ENCODE measurements around the gene DCTN5.
A peak's percentile ranks its signal among the peaks of the same experiment; 100 is the strongest.
"Not testable (repeated sequence)": the region's sequence is repeated elsewhere in the genome, so short reads cannot be mapped to it uniquely, and the experiment has no call there.

DCTN5 gene

DNA sequence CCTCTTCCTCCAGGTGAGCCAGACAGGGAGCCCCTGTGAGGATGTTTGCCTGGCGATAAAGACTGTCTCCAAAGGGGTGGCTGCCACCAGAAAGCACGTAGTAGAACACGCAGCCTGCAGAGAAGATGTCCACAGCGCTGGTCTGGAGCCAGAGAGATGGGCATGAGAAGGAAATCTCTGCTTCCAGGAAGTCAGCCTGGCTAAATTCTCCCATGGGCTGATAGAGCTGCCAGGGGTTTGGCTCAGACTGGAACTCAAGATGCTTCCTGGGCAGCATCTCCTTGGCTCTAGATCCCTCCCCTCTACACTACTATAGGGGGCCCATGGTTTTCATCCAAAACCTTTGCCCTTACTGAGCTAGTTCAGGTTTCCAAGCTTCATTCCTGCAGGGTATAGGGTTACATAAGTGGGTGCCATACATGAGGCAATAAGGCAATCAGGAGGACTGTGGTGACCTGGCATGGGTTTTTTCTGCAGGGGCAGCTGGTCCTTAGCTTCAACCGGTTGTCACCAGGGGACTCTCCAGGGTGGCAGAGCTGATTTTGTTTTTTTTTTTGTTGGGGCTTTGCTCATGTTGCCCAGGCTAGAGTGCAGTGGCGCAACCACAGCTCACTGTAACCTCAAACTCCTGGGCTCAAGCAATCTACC, 51.0 kb downstream of the DCTN5 start:
- DNase-seq: no peak

DNA sequence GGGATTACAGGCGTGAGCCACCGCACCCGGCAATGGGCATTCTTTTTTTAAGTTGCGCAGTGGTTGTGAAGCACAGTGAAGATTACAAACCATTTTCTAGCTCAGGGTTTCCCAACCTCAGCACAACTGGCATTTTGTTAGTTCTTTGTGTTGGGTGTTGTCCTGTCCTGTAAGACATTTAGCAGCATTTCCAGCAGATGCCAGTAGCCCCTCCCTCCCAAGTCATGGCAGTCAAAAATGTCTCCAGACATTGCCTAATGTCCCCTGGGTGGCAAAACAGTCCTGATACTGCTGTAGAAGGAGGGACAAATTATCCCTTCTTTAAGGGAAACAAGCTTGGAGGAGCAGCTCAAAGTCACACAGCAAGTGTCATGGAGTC, 53.0 kb downstream of the DCTN5 start:
- no peak for DNase-seq

DNA sequence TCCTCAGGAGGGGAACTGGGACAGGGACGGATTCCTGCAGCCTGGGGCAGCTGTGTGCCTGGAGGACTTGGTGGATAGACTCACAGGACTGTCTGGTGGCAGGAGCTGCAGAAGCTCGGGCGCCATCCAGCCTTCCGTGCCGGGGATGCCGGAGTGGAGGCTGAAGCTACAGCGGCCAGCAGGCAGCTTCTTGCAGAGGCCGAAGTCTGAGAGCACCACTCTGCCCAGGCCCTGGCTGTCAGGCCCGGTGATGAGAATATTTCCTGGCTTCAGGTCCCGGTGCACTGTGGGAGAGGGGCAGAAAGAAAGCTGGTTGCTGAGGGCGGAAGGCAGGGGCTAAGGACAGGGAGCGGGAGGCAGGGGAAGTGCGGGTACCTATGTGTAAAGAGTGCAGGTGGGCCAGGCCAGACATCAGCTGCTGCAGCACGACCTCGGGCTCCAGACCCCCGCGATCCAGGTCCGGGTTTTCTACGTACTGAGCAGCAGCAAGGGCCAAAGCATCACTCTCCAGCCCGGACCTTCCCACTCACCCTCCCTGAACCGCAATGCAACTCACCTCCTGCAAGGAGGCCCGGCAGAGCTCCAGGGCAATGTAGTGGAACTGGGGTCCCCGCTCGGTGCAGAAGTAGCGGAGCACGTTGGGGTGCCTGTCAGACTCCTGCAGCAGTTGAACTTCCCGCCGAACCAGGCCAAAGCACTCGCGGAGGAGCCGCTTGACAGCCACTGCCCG, 53.5 kb downstream of the DCTN5 start:
- peak in 1 of 58 donors; percentile 3 for DNase-seq

DNA sequence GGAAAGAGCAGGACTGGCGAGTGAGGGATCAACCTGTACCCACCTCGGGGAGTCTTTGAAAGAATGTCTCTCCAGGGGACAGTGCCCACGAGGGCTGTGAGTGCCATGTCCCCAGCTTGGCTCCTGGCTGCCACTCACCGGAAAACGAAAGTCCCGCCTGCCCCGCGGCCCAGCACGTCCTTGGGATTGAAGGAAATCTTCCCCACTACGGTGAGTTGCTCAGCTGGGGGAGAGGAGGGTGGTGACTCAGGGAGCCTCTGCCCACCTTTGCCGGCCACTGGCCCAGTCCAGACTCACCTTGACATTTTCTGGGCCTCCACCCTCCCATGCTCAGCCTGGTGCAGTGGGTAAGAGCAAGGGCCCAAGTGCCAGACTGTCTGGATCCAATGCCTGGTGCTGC, 54.5 kb downstream of the DCTN5 start:
- DNase-seq: no peak

DNA sequence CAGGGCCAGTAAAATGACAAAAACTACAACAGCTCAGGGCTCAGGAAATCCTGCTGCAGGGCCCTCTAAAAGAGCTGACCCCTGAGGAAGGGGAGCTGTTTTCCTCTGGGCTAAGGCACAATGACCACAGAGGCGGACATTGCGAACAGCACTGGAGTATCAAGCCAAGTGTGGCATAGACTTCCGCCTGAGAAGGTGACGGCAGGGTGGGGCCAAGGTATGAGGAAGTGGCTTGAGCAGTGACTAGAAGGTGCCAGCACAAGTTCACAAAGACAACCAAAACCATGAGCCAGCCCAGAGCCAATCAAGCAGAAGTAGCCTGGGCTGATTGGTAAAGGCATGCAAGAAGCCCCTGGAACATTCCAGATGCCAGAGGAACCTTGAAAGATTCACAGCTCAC, 57.8 kb downstream of the DCTN5 start:
- no peak for DNase-seq

DNA sequence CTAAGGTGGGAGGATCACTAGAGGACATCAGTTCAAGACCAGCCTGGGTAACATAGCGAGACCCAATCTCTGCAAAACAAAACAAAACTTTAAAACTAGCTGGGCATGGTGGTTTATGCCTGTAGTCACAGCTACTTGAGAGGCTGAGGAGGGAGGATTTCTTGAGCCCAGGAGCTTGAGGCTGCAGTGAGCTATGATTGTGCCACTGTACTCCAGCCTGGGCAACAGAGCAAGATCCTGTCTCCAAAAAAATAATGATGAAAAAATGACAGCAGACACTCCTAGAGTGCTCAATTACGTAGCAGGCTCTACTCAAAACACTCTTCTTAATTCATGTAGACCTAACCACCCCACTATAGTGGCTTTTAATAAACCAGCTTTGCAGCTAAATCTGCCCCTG, 58.8 kb downstream of the DCTN5 start:
- no peak for DNase-seq

DNA sequence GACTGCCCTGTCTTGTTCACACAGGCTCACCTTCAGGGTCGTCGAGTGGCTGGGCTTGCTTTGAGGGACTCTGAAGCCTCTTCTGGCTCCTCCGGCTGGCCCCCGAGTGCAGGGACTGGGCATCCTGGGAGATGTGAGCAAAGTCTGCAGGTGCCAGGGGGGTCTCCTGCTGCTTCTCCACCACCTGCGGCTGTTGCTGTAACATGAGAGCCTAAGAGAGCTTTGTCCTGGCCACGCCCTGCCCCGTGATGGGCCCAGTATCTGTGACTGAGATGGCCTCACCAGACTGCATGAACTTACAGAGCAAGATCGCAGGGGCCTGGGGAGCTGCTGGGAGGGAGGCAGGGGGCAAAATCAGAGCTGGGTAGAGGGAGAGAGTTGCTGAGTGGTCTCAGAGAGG, 59.2 kb downstream of the DCTN5 start:
- DNase-seq: no peak

DNA sequence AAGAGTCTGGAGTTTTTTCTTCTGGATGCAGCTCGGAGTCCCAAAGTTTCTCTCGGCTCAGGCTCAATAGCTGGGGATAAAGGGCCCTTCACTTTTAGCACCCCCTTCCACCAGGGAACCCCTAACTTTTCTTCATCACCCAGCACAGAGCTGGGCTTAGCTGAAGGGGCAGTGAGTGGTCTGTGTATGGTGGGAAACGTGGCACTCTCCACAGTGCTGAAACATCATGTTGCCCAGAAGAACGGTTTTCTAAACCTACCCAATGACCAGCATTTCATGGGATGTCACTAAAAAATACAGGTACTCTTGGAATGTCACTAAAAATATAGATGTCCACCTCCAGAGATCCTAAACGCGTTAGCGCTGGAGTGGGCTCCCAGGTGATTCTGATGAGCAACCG, 59.8 kb downstream of the DCTN5 start:
- no peak for DNase-seq

DNA sequence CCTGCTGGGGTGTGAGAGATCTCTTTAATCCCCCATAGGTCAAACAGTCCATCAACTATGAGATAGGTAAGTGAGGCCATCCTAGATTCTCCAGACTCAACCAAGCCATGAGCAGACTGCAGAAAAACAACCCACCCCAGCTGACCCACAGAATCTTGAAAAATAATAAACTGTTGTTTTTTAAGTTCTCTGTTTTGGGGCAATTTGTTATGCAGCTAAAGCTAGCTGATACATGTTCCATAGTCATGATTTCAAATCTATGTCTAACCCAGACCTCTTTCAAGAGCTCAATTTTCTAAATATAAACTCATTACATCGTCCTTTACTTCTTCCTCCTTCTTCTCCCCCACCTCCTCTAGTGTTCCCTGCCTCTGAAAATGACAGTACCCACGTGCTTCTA, 61.7 kb downstream of the DCTN5 start:
- no peak for DNase-seq

DNA sequence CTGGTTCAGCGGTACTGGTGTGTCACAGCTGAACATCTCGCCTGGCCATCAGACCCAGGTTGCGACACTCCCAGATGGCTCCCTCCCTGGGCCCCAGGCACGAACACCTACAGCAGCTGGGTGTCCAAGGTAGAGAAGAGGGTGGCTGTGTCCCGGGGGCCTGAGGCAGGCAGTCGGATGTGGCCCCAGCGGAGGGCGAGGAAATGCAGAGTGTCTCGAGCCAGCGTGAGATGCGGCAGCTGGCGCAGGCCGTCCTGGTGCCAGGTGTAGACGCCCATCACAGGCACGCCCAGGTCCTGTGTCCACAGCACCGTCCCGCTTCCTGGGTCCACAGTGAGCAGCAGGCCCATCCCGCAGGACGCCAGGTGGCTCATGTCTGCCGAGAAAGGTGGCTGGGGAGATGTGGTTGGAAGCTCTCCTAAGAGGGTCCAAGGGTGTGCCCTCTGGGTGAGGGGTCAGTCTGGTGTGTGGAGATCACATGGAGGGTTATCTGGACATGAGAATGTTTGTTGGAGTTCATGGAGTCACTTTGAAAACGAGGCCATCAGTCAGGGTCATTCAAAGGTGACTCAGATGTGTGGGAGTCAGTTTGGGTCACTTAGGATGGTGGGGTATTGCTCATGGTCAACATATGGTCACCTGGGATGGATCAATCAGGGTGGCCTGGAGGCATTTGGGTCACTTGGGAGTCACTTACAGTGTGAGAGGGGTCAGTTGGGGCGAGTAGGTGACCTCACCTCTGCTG, 63.7 kb downstream of the DCTN5 start:
- DNase-seq: no peak

DNA sequence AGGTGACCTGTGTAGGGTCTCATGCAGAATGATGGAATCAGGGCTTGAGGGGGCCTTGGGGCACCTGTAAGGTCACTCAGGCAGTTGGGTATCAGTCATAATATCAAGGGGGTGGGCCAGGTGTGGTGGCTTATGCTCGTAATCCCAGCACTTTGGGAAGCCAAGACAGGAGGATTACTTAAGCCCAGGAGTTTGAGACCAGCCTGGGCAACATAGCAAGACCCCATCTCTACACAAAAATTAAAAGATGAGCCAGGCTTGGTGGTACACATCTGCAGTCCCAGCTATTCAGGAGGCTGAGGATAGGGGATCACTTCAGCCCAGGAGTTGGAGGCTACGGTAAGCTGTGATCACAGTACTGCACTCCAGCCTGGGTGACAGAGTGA, 64.2 kb downstream of the DCTN5 start:
- no peak for DNase-seq

DNA sequence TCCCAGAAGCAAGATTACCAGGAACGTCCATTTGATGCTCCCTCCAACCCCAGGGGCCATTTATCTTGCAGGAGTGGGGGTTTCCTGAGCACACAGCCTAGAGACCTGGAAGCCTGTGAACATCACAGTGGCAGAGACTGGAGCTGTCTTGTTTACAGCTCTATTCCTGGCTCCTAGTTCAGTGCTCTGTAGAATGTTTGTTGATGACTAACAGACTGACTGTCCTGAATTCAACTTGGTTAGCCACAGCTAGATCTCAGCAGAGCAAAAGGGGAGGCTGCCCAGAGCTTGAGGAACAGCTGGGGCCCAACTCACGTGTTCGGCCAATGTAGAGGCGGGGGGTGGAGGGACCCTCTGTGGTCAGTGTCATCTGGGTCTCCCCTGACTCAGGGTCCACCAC, 65.2 kb downstream of the DCTN5 start:
- no peak for DNase-seq

DNA sequence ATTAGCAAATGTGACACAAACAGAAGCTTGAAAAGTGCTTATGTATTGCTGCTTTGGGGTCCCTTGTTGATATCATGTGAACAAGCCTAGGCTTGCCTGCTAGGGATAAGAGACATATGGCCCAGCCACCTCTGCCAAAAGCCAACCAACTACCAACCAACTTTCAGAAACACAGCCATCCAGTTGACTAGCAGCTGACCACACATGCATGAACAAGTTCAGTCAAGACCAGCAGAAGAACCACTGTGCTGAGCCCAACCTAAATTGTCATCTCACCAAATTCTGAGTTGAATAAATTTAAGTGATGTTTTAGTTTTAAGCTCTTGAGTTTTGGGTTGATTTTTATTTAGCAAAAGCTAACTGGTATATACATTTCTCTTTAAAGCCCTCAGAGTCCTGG, 68.3 kb downstream of the DCTN5 start:
- DNase-seq: no peak

DNA sequence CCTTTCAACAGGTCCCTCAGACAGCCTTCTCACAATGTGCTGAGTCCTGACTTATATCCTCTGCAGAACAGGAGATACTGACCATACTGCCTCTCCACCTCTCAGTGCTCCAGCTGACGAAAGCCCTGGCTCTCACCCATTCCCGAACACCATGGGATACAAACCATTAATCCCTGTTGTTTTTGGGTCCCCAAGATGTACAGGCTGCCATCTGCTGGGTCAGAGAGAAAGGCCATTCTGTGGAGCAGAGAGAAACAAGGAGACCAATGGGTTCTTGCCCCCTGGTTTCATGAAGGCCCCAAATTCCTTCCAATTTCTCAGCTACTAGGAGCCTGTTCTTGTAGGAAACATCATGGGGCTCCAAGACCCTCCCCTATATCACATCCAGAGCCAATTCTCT, 68.7 kb downstream of the DCTN5 start:
- no peak for DNase-seq

DNA sequence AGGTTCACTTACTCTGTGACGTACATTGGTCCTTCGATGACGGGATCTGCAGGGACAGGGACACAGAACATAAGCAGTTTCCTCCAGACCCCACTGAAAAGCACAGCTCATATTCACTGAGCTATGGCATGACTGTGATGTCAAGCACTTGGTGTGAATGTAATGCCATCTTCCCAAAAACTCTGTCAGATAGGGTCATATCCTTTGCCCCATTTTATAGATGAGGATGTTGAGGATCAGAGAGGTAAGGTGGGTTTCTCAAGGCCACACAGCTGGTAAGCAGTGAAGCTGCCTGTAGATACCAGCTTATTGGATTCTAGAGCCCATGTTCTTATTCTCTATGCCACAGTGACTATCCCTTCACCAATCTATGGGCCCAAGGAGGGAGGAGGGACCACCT, 69.2 kb downstream of the DCTN5 start:
- DNase-seq: no peak

DNA sequence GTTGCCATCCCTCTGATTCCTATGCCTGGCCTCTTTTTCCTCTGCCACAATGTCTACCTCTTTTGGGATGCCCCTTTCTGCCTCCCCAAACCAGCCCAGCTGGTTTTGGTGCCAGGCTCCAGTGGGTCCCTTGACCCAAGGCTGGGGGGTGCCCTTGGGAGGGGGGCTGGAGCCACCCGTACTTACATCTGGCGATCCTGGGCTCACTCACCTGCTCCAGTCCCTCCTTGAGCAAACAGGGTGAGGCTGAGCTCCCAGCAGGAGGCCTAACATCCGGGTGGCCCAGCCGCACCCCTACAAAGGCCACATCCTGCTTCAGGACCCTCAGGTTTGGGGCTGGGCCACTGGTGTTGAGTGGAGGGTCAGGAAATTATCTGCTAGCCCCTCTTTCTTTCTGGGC, 70.5 kb downstream of the DCTN5 start:
- DNase-seq: no peak

DNA sequence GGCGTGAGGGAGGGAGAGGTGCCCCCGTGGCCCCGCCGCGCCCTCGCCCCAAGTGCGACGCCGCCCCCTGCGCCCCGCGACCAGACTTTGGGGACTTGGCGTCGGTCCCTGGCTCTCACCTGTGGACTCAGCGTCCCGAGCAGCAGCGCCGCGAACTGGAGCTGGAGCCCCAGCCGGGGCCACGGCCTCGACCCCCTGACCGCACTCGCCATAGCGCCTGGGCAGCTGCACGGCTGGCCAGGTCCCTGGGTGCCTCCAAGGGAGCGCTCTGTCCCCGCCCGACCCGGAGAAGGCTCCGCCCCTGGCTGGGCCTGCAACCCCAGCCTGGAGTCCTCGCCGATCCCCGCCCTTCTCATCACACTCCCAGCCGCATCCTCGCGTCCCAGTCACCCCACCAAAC, 71.7 kb downstream of the DCTN5 start, which contains the start of gene ERN2:
TSS of gene ERN2 (minus strand) at position 247 of the 400 bp plus-strand sequence. CDS start at position 212, 35 bp downstream.
- no peak for DNase-seq

DNA sequence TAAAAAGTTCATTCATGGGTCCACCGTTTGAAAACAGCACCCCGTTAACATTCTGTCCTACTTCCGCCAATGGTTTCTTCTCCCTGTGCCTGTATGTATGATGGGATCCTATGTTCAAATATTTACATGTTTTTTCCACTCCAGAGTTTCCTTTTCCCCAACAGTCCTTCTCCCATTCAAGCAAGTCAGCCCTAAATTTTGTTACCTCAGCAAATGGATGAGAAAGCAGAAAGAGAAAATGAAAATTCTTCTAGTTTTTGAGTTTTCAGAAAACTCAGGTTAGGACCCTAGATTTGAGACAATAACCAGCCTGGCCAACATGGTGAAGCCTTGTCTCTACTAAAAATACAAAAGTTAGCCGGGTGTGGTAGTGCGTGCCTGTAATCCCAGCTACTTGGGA, 75.2 kb downstream of the DCTN5 start:
- no peak for DNase-seq

DNA sequence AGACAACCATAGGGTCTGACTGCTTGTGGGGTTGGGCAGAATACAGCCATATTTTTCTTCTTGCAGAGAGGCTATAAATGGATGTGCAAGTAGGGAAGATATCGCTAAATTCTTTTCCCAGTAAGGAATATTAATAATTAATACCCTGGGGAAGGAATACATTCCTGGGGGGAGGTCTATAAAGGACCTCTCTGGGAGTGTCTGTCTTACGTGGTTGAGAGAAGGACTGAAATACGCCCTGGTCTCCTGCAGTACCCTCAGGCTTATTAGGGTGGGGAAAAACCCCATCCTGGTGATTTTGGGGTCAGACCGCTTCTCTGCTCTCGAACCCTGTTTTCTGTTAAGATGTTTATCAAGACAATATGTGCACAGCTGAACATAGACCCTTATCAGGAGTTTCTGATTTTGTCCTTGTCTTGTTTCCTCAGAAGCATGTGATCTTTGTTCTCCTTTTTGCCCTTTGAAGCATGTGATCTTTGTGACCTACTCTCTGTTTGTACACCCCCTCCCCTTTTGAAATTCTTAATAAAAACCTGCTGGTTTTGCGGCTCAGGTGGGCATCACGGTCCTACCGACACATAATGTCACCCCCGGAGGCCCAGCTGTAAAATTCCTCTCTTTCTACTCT, 81.5 kb downstream of the DCTN5 start:
- not testable (repeated sequence) for DNase-seq

DNA sequence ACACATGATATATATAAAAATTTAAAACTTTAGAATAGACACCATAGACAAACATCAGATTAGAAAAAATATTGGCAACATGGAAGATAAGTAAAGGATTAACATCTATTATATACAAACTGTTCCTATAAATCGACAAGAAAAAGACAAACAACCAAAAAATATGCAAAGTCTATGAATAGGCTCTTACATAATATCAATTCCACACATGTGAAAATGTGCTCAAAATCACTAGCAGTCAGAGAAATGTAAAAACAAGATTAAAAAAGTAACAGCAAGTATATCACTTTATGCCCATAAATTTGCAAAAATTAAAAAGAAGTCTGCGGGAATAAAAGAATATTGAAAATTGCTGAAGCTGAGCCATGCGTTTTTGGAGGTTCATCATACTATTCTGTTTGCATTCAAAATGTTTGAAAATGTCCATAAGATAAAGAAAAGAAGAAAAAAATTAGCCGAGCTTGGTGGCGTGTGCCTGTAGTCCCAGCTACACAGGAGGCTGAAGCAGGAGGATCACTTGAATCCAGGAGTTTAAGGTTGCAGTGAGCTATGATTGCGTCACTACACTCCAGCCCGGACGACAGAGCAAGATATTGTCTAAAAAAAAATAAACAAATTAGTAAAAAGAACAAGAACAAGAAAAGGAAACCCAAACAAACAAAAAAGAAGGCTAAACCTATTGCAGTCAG, 83.0 kb downstream of the DCTN5 start:
- no peak for DNase-seq

DNA sequence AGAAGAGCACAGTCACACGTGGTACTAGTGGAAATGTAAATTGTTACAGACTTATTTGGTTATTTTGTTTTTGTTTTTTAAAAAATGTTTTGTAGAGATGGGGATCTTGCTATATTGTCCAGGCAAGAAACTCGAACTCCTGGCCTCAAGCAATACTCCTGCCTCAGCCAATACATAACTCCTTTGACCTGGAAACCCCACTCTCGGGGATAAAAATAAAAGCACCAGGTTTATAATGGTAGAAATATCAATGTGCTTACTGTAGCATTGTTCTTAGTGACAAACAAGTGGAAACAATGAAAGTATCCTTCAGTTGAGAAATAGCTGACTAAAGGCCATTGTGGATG, 83.5 kb downstream of the DCTN5 start:
- DNase-seq: no peak

DNA sequence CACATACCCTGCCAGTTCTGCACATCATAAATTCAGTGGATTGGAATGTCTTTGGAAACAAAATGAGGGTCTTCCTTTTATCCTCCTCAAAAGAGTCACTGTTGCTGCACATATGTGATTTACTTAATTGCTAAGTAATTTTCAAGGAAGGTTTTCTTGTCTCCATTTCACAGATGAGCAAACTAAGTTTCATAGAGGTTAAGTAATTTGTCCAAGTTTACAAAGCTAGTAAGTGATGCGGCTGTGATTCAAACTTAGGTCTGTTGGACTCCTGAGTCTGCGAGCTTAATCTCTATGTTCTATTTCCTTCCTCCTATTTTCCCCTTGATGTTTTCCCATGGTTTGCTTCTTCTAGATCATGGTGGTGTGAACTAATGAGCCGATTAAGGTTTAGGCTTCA, 85.4 kb downstream of the DCTN5 start:
- peak in 1 of 58 donors; percentile 26 for DNase-seq
